NCI-H460 (cell line): ENCODE data around the gene PHYH. TPM values are rescaled to one million over a fixed set of nuclear protein-coding genes. Genes with fewer than 3 reads are reported as not detected.
"Not testable (repeated sequence)": the region's sequence is repeated elsewhere in the genome, so short reads cannot be mapped to it uniquely, and the experiment has no call there.

ENCODE experiments used
- DNase-seq: peaks from one replicate; pipeline ENCODE4 v3.0.0-alpha.2; 2016; ENCODE audit warnings: low read depth; ENCODE audit errors: extremely low read depth
- polyA plus RNA-seq: library from polyadenylated mRNA; depleted of rRNA; stranded (reverse); fragments of >200 nt; gene quantifications from 2 replicates; pipeline ENCODE4 v1.2.3, GENCODE V29; 2014; cell fraction: nucleus; rRNA removed
- total RNA-seq: library from RNA; depleted of rRNA; stranded (reverse); fragments of >200 nt; shearing (Covaris generic); gene quantifications from 2 replicates; pipeline ENCODE4 v1.2.3, GENCODE V29; 2014; rRNA removed

The PHYH gene
- total RNA-seq = 14.1 and 18.5 TPM in 2 replicates
- 7.4 and 12.3 TPM in 2 replicates for polyA plus RNA-seq

DNA sequence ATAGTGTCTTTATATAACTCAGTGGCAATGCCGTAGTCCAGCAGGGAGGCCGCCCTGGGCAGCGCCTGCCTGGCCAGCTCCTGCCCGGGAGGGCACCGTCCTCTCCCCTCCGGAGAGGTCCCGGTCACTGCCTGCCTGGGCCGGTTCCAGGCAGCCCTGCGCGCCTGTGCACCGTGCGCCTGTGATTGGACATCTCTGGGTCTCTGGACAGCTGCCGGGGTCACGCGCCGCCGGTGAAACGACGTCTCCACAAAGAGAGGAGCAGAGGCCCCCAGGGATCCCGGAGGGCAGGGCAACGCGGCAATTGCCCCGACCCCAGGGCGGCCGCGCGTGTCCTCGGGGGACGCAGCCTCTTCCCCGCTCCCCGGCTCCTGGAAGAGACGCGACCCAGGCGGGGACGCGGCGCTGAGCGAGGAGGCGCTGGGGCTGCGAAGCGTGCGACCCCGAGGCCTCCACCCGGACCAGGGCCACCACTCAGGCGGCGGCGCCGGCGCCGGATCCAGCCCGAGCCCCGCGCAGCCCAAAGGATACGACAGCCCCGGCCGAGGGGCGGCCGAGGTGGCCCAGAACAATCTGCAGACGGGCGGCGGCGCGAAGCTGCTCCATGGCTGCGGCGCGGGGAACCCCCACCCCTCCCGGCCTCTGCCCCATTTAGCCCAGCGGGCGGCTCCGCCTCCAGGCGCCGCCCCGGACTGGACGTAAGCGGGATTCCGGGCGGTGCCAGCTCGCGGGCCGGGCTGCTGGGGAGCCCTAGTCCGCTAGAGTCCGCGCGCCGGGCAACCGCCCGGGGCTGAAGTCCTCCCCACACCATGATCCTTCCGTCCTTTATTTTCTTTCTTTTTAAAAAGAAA lies at the start of gene PHYH:
Gene PHYH, minus strand, starts transcription at position 628 of the 851 bp plus-strand sequence. Its CDS starts 22 bp downstream, at position 606.
- peak; percentile 78 for DNase-seq

DNA sequence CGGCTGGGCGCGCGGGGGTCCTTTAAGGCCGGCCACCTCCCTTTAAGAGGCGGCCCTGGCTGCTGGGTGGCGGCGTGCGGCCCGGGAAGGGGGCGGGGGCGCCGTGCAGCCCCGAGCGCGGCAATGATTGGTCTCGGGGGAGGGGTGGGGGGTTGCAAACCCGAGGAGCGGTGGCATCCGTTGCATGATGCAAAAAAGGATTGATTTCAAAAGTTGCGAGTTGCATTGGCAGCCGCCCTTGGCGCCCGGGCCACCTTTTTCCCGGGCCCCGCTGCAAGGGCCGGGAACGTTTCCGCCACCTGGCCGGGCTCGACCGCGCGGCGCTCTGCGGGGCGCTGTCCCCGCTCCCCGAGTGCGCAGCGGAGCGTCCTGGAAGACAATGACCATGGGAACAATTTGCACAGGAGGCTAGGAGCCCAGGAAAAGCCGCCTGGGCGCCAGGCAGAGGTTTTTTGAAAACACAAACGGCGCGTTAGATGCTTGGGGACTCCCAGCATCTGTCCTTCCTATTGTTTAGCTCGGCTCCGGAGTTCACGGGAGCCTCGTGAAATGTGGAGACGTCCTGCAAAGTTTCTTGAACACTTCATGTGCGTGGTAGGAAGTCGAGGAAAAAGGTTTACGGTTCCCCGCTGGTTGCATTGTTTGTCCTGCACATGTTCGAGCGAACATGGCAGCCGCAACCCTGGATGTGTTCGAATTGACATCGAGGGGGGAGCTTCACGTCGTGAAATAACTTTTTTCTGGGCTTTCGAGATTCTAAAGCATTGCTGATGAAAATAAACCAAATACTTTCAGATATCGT lies 48.6 kb upstream of the PHYH start, which contains the start of gene SEPHS1:
Gene SEPHS1, minus strand, starts transcription at position 78 of the 802 bp plus-strand sequence. CDS start 3,343 bp downstream, outside the sequence.
- peak; percentile 81 for DNase-seq

DNA sequence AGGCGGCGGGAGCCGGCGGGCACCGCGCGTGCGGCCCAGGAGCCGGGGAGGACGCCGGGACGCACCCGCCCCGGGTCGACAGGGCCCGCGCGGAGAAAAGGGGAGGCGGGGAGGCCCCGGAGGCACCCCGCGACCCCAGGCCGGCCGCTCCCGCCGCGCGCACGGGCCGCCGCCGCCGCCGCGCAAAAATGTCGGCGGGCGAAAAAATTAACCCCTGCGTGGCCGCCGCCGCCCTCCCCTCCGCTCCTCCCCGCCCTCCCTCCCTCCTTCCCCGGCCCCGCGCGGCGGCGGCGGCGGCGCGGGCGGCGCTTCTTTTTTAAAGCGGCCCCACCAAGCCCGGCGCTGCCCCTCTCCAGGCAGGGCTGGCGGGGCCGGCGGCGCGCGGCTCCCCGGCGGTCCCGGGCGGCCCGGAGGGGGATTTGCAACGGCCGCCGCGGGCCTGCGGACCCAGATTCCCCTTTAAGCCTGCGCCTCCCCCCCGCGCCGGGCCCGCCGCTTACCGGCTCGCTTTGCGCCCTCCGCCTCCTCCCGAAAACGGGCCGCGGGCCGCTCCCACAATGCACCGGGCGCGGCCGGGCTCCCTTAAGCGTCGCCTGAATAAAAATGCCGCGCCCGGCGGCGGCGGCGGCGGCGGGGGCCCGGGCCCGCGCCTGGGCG lies 47.8 kb upstream of the PHYH start:
- peak; percentile 59 for DNase-seq

DNA sequence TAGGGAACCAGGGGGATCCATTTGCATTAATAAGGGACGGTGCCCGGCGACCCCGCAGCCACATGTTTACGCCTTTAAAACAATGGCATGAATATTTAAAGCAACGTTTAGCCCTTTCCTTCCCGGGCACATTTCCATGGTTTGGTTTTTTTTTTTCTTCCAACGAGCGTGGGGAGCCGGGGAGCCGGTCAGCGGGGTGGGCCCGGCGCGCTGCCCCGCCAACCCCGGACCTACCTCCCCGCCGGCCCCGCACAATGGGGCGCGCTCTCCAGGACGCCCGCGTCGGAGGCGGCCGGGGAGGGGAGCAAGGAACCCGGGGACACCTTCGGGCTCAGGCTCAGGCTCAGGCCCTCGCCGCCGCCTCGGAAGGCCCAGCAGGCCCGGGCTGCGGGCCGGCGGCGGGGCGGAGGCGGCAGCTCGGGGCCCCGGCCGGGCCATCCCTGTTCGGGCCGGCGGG lies 47.2 kb upstream of the PHYH start:
- no peak for DNase-seq

DNA sequence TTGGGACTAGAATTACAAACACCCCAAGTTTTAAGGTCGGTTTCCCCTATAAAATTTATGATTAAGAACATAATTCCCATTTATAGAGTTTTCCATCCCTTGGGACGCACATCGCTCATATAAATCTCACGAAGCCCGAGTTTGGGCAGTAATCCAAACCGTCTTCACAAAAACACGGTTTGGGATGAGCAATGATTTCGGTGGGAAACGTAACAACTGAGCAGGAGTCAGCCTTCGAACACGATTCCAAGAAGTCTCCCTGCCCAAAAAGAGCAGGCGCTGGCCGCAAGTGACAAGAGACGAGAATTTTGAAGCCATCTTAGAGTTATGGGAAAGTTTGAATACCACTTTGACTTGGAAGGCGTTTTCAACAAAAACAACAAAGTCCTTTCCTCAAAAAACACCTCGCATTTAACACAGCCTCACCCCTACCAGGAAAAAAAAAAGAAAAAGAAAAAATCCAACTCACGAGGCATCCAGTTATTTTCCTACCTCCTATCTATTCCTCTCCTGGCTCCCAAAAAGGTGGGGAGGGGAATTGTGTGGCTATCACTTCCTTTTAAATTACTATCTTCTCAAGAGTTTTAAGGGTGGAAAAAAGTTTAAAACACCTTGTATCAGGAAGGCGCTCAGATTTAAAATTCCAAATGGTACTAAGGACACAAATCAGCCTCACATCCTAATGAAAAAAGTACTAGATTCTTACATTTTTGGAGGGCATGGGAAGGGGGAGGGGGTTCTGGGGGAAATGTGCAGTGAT lies 46.6 kb upstream of the PHYH start:
- no peak for DNase-seq

DNA sequence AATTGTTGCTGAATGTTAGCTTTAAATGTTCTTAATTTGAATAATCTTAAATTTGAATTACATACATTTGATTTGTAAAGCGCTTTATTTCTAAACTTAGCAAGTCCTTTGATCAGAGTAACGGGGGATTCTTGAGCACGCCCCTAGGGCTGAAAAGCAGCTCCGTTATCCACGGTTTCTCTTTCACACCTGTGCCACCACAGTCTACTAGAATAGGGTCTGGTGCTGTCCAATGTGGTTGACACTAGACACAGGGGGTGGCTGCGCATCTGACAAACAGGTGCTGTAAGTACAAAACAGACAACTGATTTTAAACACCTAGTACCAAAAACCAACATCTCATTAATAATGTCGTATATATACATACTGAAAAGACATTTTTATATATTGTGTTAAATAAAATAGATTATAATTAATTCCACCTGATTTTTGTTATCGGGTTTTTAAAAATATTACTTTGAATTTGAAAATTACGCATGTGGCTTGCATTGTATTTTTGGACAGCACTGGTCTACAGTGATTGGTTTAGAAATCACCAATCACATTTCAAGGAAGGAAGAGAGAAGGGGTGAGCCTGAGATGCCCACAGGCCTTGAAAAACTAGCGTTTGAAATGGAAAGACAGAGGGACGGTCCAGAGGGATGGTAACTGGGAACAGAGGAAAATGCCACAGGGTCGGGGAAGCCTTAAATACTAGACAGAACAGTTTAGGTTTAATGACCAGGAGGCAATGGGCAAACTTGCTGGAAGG lies 40.9 kb upstream of the PHYH start:
- no peak for DNase-seq

DNA sequence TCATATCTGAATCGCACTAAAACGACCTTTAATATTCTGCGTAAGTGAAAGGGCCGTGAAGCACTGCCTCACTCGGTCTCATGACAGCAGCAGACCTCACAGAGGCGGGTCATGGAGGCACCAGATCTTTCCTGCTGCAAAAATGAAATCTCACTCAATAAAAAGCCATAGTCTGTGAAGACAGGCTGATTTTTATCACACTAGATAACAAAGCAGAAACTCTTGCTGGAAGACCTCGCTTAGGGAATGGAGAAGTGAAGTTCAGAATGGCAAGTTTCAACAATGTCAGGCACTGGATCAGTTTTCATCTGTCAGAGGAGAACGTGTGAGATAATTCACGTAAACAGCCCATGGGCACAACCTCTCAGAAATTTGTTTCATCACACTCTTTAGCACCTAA lies 40.2 kb upstream of the PHYH start:
- no peak for DNase-seq

DNA sequence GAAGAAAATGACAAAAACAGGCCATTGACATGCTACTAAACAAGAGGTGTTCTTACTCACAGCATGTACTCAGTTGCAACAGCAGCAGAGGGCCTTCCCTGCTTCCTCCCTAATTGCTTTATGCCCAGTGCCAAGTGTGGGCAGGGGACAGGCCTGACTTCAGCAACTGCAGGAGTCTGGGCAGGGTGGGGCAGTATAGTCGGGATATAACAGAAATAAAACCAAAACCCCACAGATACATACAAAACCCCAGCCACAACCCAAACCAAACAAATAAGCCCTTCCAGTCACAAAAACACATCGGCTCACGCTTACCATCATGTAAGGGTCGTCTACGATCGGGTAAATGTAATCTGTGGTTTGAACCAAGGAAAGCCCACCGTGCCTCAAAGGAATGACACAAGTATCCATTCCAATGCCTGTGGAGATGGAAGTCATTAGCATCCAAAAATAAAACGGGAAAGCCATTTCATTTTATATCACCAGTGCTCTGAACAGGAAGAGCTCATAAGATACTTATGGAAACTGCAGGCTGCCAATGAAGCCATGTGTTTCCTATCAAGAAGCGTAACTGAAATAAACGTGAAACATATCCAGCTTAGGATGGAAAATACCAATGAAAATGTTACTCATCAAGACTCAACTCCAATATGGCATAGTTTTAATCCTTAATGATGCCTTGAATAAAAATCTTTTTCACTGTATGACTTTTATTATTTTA lies 38.7 kb upstream of the PHYH start:
- DNase-seq = no peak

DNA sequence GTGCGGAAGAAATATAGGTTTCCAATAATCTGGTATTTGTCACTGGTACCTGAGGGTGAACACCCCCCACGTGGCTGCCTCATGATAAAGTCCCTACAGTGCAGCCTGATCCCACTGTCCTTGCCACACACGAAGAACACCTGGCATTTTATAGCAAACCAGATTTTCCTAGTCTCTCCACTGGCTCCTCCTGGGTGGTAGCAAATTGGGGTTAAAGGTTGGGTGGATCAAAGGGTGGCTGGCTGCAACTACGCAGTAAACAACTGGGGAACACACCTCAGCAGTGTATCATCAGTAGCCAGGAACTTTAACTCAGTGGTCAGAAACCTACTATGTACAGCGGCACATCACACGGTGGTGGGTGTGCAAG lies 37.9 kb upstream of the PHYH start:
- no peak for DNase-seq

DNA sequence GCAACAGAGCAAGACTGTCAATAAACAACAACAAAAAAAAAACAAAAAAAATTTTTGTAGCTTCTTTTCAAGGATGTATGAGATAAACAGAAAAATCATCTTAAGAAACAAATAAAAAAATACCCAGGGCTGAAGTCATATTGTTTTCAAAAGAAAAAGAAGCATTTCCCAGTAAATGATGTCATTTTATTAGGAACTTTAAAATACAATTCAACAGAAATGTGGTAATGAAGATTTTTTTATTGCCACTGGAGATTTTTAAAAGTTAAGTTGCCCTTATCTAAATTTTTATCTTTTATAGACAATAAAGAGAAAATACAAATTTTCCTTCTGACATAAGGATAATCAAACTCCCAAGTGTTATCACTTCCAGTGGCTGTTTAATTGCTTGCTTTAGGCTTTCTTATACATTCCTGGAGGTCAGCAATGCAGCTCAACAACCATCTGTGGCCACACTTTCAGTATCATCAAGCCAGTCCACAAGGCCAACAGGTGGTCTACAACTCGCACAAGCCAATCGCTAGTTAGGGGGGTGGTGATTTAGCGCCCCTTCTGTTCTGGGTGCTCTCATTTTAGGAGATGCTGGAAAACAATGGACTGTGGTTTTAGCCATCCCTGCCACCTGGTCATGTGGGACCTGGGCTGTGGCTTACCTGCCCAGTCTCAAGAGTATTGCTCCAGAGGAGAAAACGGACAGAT lies 37.4 kb upstream of the PHYH start:
- DNase-seq = no peak

DNA sequence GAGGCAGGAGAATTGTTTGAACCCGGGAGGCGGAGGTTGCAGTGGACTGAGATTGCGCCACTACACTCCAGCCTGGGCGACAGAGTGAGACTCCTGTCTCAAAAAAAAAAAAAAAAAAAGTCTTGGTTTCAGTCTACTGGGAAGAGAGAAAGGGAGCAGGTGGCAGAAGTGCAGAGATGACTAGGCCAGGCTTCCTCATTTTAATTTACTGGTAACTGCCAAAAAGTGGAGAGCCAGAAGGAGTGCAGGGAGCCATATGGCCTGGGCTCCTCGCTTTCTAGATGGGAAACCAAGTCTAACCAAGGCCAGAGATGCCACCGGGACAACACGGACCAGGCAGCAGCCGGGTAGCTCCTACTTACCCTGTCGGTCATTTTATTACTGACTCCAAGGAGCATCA lies 36.0 kb upstream of the PHYH start:
- DNase-seq = no peak

DNA sequence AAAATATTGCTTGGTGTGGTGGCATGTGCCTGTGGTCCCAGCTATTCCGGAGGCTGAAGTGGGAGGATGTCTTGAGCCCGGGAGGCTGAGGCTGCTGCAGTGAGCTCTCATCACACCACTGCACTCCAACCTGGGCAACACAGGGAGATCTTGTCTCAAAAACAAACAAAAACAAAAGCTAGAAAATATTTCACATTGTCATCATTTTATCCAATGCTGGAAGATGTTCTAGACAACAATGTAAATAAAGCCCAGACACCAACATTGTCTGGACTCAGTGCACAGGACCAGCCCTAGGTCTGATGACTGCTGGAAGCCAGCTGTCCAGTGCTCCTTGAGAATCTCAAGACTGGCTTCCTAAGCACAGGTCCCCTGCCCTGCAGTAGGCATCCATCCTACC lies 34.7 kb upstream of the PHYH start:
- no peak for DNase-seq

DNA sequence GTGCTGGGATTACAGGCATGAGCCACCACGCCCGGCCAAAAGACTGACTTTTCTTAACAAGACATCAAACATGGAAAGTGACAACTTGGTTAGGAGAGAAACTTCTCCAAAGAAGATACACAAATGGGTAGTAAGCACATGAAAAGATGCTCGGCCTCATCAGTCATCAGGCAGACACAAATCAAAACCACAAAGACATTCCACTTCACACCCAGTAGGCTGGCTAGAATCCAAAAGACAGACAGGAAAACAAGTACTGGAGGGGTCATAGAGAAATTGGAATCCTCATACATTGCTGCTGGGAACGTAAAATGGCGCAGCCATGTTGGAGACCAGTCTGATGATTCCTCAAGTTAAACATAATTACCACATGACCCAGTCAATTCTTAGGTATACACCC lies 31.8 kb upstream of the PHYH start:
- no peak for DNase-seq

DNA sequence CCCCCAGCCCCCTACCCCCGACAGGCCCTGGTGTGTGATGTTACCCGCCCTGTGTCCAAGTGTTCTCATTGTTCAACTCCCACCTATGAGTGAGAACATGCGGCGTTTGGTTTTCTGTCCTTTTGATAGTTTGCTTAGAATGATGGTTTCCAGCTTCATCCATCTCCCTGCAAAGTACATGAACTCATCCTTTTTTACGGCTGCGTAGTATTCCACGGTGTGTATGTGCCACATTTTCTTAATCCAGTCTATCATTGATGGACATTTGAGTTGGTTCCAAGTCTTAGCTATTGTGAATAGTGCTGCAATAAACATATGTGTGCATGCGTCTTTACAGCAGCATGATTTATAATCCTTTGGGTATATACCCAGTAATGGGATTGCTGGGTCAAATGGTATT lies 31.1 kb upstream of the PHYH start:
- DNase-seq = not testable (repeated sequence)

DNA sequence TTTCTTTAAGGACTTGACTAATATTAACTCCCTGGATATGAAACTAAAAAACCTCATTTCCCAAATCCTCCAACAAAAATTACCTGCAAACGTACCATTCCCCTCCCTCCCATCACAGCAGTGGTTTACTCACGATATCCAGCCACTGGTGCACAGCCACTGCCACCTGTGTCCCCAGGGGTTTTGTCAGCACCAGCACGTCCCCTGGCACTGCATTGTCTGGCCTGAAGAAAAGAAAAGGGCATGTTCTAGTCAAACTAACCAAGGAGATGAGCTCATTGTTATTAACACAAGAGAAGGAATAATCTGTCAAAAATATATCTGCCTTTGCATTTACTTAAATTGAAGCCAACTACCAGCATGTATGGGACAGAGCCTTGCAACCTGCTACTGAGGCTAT lies 29.7 kb upstream of the PHYH start:
- DNase-seq = no peak

DNA sequence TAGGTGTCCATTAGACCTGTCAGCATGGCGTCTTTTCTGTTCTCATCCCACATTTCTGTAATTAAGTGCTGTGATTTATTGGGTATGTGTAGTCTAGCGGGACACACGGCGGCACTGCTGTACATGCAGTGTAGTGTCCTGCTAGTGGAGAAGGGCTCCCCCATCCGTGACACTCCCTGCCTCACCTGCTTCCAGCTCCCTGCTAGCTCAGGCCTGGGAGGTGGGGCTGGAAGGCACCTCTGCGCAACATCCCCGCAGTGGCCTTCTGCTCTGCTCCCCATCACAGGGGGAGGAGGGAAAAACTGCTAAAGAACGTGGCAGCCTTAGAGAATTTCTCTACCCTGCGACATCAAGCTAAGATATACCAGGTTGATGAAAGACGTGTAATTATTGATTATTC lies 28.7 kb upstream of the PHYH start:
- DNase-seq = no peak

DNA sequence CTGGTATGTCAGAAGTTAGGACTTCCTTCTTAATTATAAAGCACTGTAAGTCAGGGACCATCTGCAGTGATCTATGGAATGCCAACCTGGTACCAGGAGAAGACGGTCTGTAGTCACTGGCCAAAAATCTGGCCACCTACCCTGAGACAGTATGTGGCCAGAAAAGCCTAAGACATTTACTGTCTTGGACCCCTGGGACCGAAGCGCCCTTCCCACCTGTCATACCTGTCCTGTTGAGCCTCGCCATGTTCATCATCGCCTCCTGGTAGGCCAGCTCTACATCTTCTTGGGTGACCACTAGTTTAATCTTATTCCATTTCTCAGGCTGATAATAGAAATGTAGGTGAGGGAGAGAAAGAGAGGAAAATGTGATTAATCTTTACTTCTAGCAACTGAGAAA lies 28.3 kb upstream of the PHYH start:
- no peak for DNase-seq

DNA sequence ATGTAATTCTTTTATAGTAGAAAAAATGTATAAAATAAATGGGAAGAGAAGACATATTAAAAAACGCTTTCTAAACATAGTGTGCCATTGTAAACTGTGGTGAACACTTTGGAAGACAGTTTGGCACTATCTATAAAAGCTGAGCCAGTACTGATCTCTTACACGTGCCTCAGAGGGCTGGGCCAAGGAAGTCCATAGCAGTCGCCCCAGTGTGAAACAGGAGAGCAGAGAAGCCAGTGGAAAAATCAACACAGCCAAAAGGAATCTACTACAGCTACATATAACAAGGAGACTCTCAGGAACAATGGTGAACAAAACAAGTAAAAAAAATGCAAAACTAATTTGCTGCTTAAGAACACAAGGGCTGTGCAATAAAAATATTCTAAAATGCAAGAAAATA lies 27.7 kb upstream of the PHYH start:
- DNase-seq = no peak
